HG03442 (cell line): ENCODE data around the gene FUBP3.

Experiments used
- ATAC-seq: cut with Tn5 transposase; IDR thresholded peaks from one replicate; pipeline ENCODE4 v1.9.1; 2021; ENCODE audit warnings: mild to moderate bottlenecking, moderate library complexity; ENCODE audit not compliant: unreplicated experiment

The FUBP3 gene

DNA sequence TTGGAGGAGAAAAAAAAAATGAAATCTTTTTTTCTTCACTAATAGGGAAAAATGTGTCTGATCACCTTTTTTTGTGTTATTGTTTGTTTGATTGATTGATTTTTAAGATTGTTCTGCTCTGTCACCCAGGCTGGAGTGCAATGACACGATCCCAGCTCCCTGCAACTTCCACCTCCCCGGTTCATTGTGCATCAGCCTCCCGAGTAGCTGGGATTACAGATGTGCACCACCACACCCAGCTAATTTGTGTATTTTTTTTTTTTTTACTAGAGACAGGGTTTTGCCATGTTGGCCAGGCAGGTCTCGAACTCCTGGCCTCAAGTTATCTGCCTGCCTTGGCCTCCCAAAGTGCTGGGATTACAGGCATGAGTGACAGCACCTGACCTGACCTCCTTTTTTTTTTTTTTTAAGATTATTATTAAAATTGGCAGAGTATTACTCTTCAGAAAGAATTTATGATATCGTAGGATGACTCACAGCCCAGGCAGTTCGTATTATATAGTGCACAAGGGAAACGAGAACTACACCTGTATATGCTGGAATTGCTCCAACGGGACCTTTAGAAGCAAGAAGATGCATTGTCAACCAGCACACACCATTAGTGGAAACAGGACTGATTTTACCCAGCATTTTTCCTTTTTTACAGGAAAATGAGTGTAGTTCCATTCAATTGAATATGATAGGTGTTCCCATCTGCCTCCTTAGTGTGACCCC is 27.7 kb downstream of the FUBP3 start:
- ATAC-seq = no peak

DNA sequence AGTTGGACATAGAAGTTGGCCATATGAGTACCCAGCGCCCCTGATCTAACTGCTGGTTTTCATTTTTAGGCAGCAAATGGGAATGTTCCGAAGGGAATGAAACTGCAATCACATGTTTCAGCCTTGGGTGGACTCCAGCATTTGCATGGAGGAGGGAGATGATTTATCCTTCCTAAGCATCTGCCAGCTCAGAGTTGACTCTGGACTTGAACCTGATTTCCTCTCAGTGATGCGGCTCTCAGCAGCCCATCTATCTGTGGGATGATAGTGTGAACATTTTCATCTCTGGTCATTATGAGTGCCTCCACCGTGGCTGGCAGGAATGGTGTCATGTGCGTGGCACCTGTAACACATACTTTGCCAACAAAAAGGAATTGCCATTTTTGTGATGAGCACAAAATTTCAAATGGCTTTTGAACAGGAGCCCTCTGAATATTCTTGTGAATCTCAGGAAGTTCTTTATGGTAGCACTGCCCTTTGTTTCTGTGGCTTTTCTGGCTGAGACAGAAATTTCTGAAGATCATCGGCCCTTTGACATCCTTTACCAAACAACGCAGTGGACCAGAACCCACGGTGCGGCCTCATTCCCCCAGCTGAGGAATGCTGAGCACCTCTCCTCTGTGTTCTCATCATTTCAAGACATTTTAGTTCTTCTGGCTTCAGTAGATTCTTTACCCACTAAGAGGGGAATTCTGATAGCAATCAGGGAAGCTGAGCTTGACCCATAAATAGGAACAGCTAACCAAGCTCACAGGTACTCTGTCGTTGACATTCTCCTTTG is 28.5 kb downstream of the FUBP3 start:
- ATAC-seq = no peak

DNA sequence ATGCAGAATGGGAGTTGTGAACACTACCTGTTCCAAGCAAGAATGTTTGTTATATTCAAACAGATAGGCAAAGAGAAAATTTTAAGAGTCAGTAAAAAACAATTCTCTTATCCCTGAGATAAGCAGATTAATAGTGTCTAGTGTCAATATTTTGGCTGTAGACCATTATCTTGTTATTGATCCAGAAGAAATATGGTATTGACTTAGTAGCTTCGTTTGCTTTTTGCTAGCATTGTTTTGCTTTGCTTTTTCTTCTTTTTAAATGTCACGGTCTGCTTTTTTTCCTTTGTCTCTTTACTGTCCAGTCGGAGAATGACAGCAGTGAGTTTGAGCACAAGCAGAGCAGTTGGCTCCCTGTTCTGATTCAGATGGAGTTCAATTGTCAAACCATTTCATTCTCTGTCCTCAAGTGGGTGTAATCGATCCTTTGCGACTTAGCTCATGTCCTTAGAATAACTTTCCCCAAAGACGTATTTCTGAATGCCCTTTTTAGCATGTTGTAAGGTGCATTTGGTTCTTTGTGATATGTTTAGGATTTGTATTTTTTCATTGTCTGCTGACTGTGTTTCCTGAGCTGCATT is 29.3 kb downstream of the FUBP3 start:
- no peak for ATAC-seq

DNA sequence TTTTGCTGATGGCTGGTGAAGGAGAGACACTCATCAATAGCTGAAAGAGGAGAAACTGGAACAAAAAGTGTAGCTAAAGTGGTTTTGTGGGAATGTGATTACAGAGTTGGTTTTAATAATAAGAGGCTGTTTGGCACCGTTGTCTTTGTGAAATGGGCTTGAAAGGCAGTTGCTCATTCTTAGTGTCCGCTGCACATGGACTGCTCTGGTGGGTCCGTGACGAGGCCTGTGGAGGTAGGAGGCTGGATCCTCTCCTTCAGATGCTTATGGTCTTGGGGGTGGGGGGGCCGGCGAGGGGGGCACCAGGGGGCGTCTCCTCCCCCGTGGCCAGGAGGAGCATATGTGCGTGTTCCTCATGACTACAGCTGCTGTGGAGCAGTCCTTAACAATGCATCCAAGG is 29.8 kb downstream of the FUBP3 start:
- ATAC-seq = no peak

DNA sequence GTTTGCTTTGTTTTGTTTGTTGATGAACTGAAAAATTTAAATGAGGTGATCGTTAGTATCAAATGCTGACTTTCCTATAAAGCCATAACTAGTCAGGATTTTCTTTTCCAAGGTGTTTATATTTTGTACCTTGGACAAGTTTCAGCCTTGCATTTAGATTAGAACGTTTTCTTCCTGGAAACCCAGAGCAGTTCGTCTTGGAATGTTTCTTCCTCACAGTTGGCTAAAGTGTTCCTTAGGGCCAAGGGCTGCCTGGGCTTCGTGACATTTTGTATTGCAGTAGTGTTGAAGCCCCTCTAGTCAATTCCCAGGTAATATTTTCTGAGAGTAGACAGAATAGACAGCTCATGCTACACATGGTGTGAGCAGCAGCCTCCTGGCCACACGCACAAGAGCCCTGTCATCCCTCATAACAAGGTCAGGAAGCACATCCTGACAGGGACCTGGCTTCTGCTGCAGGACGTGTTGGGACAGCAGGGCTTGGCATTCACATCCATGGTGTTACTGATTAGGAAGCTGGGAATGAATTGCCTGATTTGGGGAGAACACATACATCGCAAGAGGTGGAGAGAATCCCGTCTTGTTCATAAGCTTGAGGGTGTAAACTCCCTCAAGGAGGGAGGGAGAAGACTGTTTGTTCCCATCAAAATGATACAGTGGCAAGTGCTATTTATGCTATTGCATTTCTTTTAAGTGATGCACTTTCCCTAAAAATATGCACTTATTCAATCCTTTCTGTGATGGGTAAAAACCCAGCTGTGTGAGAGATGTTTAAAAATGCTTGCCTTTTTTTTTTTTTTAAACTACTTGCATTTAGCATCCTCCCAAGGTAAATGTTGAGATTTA is 31.7 kb downstream of the FUBP3 start:
- no peak for ATAC-seq

DNA sequence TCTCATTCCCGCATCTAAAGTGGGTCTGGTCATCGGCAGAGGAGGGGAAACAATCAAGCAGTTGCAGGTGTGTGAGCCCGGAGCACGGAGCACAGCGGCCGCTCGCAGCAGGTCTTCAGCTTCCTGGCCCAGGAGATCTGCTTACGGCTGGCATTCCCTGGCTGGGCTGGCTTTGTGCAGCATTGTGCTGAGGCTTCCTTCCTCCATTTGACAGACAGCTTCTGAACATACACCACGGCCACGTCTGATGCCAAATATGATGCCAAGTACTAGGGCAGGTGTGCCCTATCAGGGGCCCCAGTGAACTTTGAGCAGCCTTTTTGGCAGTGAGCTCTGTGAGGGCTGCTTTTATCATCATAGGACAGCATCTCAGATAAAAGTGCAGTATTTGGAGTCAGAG is 37.1 kb downstream of the FUBP3 start:
- no peak for ATAC-seq

DNA sequence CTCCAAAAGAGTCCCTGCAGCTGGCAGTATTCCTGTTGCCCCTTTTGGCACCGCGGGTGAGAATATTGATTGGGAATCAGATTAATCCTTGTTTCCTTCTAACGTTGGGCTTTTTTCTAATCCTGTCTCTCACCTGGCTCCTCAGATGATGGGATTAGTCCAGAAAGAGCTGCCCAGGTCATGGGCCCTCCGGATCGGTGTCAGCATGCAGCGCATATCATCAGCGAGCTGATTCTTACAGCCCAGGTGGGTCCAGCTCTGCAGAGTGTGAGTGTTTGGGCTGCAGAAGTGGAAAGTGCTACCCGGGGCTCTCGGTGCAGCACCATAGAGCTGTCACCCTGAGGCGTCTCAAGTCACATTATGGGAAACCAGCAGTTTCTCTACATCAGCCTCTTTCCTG is 44.1 kb downstream of the FUBP3 start:
- ATAC-seq = no peak

DNA sequence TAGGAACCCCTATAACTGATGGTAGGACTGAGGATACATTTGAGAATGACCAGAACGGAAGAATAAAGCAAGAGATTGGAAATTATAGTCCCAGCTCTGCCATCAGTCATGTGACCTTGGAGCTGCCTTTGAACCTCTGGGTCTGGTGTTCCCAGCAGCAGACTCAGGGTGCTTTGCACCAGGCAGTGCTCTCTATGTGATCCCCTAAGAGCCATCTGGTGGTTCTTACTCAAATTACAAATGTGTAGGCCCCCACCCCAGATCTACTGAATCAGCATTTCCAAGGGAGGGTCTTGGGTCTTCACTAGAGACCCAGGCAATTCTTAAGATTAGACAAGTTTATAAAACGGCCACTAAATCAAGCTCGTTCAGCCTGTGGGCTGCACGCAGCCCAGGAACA is 44.8 kb downstream of the FUBP3 start:
- ATAC-seq = no peak

DNA sequence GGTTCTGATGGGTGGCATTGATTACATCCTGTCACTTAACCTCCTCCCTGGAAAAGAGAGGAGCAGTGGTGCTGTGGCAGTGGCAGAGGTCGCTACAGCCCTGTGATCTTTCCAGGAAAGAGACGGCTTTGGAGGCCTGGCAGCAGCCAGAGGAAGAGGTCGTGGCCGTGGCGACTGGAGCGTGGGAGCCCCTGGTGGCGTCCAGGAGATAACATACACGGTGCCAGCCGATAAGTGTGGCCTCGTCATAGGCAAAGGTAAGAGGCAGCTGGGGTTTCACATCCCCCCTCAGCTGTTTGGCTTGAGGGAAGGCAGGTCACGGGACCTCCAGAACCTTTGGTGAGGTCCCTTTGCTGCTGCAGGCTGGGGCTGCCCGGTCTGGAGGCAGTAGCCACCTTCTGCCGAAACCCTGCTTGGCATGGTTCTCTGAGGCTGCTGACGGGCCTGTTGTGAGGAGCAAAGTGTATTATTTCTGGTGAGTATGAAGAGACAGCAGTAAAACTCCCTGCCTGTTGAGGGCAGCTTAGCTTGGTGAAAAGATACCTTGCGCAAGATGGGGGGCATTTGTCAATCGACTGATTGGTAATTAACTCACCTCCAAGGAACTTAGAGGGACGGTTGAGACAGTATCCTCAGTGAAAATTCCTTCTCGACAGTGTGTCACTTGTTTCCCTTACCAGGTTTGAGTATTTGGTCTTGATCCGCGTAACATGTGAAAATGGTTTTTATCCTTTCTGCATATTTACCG is 47.0 kb downstream of the FUBP3 start:
- ATAC-seq = no peak

DNA sequence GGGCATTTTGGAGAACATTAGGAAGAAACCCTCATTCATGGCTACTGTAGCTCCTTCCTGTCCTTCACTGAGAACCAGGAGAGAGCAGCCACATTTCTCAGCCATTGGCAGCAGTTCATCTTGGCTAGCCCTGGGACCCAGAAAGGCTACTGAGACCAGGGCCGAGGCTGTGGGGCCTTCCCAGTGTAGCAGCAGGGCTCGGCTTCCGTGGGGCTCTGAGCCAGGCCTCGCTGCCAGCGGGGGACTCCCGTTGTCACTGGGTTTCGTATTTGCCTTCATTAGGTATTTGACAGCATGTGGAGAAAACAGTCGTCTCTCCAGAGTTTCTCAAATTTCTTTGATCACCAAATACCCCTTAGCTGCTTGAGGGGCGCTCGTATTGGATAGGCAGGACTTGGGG is 47.7 kb downstream of the FUBP3 start:
- ATAC-seq = no peak

DNA sequence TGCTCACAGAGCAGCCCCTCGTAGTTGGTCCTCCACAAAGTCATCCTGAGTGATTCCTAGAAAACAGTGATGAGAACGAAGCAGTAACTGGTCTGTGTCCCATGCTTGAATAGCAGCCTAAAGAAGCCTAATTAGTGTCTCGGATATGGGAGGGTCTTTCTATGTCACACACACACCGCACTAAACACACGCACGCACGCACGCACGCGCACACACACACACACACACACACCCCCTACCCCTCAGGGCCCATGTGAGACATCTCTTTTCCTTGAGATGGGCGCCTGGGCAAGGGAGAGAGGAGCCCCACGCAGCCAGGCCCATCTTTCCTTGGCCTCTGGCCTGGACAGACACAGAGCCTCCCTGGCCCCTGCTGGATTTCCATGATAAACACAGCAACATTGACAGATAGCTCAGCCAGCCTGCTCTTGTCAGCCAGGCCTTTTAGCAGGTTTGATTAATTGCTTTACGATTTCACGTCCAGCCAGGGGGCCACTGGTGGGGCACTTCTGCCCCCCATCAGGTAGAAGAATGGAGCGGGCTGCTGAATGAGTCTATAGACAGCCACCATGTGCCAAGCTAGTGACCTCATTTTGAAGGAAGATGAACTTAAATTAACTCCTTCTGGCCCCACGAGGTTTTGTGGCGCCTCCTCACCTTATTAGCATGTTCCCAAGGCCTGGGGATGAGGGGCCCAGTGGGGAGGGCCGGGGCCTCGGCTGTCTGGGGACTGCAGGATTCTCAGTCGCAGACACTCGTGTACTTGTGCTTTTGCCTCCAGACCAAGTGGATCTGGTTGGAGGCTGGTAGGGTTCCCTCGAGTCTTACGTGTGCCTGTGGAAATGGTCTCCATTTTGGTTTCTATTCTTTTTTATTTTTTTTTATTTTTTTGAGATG is 48.8 kb downstream of the FUBP3 start:
- ATAC-seq = no peak

DNA sequence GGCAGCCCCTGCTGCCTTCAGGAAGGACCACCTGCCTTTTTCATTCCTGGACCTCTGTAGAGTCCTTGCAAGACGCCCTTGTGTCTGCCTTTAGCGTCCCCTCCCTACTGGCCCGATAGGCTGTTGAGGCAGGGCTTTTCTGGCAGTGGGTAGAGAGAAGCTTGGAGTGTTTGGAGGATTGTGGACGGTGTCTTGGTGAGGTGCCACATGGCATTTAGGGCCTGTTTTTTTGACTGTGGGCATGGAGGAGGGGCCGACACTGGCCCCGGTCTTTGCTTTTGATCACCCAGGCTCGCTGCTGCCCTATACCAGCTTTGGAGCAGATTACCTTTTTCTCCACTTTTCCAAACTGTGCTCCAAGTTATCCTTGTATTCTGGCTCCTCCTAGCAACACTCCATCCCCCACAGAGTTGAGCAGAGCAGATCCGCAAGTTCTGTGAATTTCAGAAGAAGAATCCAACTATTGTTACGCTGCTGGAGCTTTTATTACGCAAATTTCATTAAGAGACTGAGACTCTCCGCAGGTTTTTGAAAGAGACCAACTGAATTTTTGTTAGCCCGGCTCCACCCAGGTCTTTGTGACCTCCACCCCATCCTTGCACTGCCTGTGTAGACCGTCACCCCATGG is 50.2 kb downstream of the FUBP3 start:
- ATAC-seq = no peak

DNA sequence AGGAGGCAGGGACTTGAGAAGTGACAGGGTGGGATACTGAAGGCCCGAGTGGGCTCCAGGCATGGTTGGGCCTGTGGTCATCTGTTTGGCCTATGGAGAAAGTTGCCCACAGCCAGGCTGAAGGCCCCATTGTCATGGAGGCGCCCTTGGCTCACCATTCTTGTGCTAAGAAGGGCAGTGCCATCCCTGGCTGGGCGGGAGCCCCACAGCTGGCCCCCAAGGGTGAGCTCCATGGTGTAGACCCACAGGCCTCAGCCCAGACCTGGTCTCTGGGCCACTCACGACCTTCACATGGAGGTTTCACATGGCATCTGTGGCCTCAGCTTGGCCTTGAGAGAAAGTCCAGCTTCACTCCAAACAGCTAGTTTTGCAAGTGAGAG is 50.7 kb downstream of the FUBP3 start:
- no peak for ATAC-seq

DNA sequence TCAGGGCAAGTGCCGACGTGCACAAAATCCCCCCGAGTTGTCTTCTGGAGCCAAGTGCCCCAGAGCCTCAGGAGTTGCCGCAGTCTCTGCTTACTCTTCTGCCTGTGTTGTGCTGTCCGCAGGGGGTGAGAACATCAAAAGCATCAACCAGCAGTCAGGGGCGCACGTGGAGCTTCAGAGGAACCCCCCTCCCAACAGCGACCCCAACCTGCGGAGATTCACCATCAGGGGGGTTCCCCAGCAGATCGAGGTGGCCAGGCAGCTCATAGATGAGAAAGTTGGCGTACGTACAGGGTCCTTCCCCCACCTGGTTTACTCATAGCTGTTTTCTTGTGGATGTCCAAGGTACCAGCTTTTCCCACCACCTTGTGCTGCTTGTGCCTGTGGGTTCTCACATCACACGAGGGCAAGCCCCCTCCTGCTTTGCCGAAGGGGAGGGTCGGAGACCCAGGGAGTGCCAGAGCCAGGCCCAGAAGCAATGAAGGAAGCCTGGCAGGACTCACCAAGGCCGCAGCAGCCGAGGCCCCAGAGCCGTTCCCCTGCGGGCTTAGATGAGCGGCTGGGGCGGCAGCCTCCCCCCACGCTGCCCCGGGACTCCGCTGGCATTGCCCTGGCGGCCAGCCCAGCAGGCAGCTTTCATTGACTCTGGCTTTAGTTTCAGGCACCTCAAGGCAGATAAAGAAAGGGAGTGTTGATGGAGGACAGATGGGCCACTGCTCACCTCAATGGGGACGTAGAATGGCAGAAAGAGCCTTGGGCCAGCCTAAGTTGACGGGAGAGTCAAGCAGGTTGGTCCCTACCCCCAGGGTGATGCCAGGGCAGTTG is 51.3 kb downstream of the FUBP3 start:
- ATAC-seq = no peak

DNA sequence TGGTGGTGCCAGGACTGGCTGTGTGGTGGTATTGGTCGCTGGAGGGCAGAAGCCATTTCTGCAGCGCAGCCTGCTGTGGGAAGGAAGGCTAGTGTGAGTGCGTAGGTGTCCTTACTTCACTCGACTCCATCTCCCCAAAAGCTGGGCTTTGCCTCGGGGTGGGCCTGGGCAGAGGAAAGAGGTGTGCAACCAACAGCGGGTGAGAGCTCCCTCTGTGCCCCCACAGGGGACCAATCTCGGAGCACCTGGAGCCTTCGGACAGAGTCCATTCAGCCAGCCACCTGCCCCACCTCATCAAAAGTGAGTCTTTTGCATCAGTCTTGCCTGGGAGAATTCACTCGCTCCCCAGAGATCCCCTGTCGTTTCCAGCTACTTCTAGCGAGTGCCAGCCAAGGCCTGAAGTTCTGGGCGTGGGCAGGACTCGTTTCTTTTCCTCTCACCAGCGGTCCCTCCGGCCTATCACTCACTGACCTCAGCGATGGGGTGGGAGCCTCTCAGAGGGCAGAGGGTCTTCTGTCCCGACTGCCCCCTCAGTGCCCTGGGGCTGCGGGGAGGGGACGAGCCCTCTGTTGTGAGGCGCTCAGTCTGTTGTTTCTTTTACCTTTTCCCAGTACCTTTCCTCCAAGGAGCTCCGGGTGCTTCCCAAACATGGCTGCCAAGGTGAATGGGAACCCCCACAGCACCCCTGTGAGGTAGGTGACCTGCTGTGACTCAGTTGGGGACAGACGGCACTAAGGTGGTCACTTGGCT is 52.1 kb downstream of the FUBP3 start:
- ATAC-seq = no peak

DNA sequence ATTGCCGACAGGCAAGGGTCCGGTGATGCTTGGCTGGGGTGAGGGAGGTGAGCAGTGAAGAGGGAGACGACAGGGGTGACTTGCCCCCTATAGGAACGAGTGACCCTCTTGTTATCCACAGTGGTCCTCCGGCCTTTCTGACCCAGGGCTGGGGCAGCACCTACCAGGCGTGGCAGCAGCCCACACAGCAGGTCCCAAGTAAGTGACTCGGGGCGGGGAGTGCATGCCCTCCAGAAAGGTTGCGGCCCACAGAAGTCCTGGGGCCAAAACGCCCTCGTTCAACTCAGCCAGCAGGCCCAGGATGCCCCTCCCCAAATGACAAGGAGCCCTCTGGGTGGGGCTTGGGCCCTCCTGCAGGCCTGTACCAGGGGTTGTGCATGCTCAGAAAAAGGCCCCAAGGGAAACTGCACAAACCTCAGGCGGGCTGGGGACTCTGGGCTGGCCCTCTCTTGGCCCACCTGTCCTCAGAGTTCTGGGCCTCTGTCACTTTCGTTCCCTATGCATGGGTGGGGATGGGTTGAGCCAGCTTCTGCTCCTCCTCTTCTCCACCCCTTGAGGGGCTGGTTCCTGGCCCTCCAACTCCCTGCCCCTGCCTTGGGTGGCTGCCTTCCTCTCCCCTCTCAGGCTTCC is 52.8 kb downstream of the FUBP3 start:
- no peak for ATAC-seq

DNA sequence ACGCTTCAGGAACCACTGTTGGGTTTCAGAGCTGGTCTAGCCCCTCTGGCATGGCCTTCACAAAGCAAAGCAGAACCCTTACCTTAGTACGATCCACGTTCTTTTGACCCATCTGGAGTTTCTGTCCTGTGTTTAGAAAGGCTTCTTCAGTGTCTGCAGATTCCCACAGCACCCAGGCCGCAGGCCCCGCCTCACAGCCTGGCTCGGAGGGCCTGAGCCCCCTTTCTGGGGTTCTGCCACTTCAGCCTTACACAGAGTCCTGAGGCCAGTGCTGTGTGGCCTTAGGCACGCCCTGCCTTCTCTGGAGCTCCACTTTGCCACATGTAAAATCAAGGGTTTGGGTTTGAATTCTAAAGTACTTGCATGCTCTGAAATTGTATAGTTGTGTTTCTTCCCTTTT is 53.5 kb downstream of the FUBP3 start:
- ATAC-seq = no peak
